ENCODE measurements around the gene MEAF6. TPM values are rescaled to one million over a fixed set of nuclear protein-coding genes. Genes with fewer than 3 reads are reported as not detected.
"Not testable (repeated sequence)": the region's sequence is repeated elsewhere in the genome, so short reads cannot be mapped to it uniquely, and the experiment has no call there.

Gene MEAF6
- total and polyA plus RNA-seq, 2 donors (not counting 3 experiments of a cell fraction or from before 2014, with no cell fraction given): 28.0 to 62.5 TPM

DNA sequence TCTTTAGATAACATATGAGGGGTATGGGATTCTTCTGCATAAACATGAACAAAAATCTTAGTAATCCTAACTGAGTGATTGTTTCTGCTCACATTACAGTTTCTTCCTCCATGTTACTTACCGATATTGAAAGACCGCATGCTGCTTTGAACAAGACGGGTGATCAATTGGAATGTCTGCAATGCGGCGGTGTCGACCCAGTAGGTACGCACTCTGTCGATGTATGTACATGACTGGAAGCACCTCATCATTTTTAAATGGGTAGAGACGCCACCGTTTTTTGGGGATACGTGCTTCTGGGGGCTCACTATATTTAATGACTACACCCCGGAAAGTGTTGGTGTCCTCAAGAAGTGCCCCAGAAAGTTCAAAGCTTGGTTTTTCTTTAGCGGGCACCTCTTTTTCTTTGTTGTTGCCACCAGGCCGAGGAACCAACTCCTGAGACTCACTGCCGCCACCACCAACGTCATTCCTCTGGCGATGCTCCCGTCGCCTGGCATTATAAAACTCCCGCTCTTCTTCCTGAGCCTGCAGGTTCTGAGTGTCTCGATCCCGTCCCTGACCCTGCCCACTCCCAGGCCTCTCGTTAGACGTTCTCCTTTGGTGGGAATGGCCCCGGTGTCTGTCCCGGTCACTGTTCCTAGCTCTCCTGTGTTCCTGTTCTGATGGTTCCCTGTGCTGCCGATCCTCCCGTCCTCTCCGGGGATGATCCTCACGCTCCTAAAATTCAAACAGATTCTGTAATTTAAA lies 25.6 kb upstream of the MEAF6 start:
- Histone ChIP-seq H3K9me1 (replicated peaks; ENCODE audit: control insufficient read depth, extremely low read depth, insufficient read depth, low read length) (no peaks in the 10 kb centered on the region), H3K4me2 (ENCODE audit: insufficient read depth, low read length) (no peak overlapping the region), H3K27ac (ENCODE audit: insufficient read depth, low read depth, low read length) (no peak overlapping the region), H3K4me1 (ENCODE audit: control insufficient read depth, extremely low read depth, insufficient read depth, low read length) (no peaks in the 10 kb centered on the region), H3K9ac (replicated peaks; ENCODE audit: extremely low read depth, insufficient read depth, low read length) (no peak overlapping the region), H2AFZ (ENCODE audit: low read depth, low read length) (no peak overlapping the region), H4K20me1 (replicated peaks; ENCODE audit: control insufficient read depth, extremely low read depth, insufficient read depth, low read length) (no peaks in the 10 kb centered on the region), H3K36me3 (ENCODE audit: control insufficient read depth in 2 of 2, extremely low read depth in 1 of 2, insufficient read depth in 2 of 2, low read length in 2 of 2) (peaks cover 10 to 27% of the 10 kb centered on the region in 2 experiments), H3K9me3 (replicated peaks; ENCODE audit: control insufficient read depth, insufficient read depth, low read length) (no peaks in the 10 kb centered on the region), H3K79me2 (ENCODE audit: control insufficient read depth, insufficient read depth, low read length) (peaks cover 2% of the 10 kb centered on the region), H3K27me3 (ENCODE audit: control insufficient read depth in 2 of 2, insufficient read depth in 2 of 2, low read length in 2 of 2) (no peaks in the 10 kb centered on the region), H3K4me3 (replicated peaks in 1 of 3; ENCODE audit: insufficient read depth in 1 of 3, low read depth in 1 of 3, low read length in 3 of 3) (no peak overlapping the region)
- ChIA-PET POLR2A (no interaction called here), CTCF (no interaction called here)
- TF ChIP-seq GATA2 (IDR thresholded peaks at IDR 0.05; ENCODE audit: insufficient read depth, insufficient read length, low read depth, low read length) (no peak), MYC (IDR thresholded peaks at IDR 0.05; ENCODE audit: low read depth, low read length) (no peak), EZH2 (IDR thresholded peaks at IDR 0.05; ENCODE audit: borderline replicate concordance, low read depth, low read length, severe bottlenecking) (no peak), MAX (IDR thresholded peaks at IDR 0.05; ENCODE audit: insufficient read depth, insufficient read length) (no peak), FOS (IDR thresholded peaks at IDR 0.05; ENCODE audit: borderline replicate concordance, insufficient read depth, low read length) (no peak), JUN (IDR thresholded peaks at IDR 0.05; ENCODE audit: borderline replicate concordance, insufficient read depth, insufficient read length, low read depth) (no peak), POLR2AphosphoS5 (IDR thresholded peaks at IDR 0.05; ENCODE audit: insufficient read depth, low read depth, low read length) (no peak), POLR2A (IDR thresholded peaks at IDR 0.05; ENCODE audit: low read depth, low read length) (no peak), CTCF (IDR thresholded peaks at IDR 0.05; ENCODE audit: extremely low read depth in 1 of 2, insufficient read depth in 1 of 2, low read depth in 1 of 2, low read length in 2 of 2) (no peak)
- BruUV-seq (replicated peaks): no TSS peak
- FAIRE-seq (no peak), DNase-seq (ENCODE audit: low read depth, low spot score) (no peak)
- dilution Hi-C loops (cut with MboI; ENCODE audit: extremely low pct_ligation_motif_present, low sequenced_read_pairs) (no loop called here), intact Hi-C loops (cut with micrococcal nuclease) (no loop called here)

DNA sequence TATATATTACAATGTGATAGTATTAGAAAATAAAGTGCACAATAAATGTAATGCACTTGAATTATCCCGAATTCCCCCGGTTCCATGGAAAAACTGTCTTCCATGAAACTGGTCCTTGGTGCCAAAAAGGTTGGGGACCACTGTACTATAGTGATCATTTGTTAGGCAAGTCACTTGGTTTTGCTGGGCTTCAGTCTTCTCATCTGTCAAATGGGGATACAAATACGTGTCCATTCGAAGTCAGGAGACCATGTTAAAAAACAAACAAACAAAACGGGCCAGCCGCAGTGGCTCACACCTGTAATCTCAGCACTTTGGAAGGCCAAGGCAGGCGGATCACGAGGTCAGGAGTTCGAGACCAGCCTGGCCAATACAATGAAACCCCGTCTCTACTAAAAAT lies 24.6 kb upstream of the MEAF6 start:
- FAIRE-seq; dilution Hi-C loops (cut with MboI; ENCODE audit: extremely low pct_ligation_motif_present, low sequenced_read_pairs): not testable (repeated sequence)

More for the DNA sequence above, 24.6 kb upstream of the MEAF6 start:
- H3K9ac ChIP-seq (replicated peaks; ENCODE audit: extremely low read depth, insufficient read depth, low read length); H3K27me3 ChIP-seq (ENCODE audit: control insufficient read depth in 2 of 2, insufficient read depth in 2 of 2, low read length in 2 of 2); DNase-seq (ENCODE audit: low read depth, low spot score); H3K9me1 ChIP-seq (replicated peaks; ENCODE audit: control insufficient read depth, extremely low read depth, insufficient read depth, low read length); CTCF ChIA-PET; H2AFZ ChIP-seq (ENCODE audit: low read depth, low read length); H3K27ac ChIP-seq (ENCODE audit: insufficient read depth, low read depth, low read length); H4K20me1 ChIP-seq (replicated peaks; ENCODE audit: control insufficient read depth, extremely low read depth, insufficient read depth, low read length); H3K79me2 ChIP-seq (ENCODE audit: control insufficient read depth, insufficient read depth, low read length); H3K4me1 ChIP-seq (ENCODE audit: control insufficient read depth, extremely low read depth, insufficient read depth, low read length); BruUV-seq (replicated peaks); H3K9me3 ChIP-seq (replicated peaks; ENCODE audit: control insufficient read depth, insufficient read depth, low read length); H3K4me2 ChIP-seq (ENCODE audit: insufficient read depth, low read length); intact Hi-C loops (cut with micrococcal nuclease); POLR2A ChIA-PET; H3K4me3 ChIP-seq (replicated peaks in 1 of 3; ENCODE audit: insufficient read depth in 1 of 3, low read depth in 1 of 3, low read length in 3 of 3): not testable (repeated sequence)
- H3K36me3 ChIP-seq (ENCODE audit: control insufficient read depth in 2 of 2, extremely low read depth in 1 of 2, insufficient read depth in 2 of 2, low read length in 2 of 2): peaks cover 3 to 22% of the 10 kb centered on the region in 2 experiments

Data from endothelial cell of umbilical vein (primary cell).